ENCODE results near the gene SLC44A2.
A peak's percentile ranks its signal among the peaks of the same experiment; 100 is the strongest.
"Not testable (repeated sequence)": the region's sequence is repeated elsewhere in the genome, so short reads cannot be mapped to it uniquely, and the experiment has no call there.

SLC44A2 gene

DNA sequence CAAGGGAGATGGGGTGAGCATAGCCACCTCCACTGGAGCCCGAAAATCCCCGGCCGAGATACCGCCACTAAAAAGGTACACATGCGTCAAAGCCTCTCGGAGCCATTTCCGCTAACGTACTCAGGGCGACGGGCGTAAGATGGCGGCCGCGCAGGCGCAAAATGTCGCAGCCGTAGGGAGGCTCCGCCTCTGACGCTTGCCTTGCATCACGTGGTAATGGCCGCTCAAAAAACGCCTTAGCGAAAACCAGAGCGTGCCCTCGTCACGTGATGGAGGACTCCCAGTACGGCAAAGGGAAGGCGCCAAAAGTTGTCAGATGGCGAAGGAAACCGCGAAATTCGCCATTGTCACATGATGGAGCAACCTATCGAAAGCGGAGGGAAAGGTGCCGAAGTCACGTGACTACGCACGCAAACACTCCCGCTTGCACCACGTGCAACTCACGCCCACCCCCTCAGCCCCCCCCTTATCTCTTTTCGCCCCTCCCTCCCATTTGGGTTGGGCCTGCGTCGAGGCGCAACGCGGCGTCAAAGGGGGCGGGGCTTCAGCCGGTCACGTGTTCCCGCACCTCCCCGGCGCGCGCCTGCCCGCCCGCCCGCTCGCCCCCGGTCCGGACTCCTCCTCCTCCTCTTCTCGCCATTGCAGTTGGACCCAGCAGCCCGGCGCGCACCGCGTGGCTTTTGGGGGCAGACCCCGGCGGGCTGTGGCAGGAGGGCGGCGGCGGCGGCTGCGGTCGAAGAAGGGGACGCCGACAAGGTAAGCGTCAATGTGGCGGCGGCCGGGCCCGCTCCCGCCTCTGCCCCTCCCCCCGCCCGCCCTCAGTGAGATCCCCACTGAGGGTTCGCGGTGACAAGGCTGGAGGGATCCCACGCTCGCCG lies 28.6 kb downstream of the SLC44A2 start, which contains the start of gene ILF3:
Gene ILF3 (plus strand): TSS at position 615 of the 878 bp plus-strand sequence. CDS start 16,260 bp downstream, outside the sequence.
- Histone ChIP-seq H3K4me1 (ENCODE audit: insufficient read depth, low read length) (peaks cover 3% of the 10 kb centered on the region; the same call in 1 of the 2 replicates), H3K36me3 (ENCODE audit: insufficient read depth, low read length) (peaks cover 12% of the 10 kb centered on the region; the same call in 1 of the 2 replicates), H3K9ac (ENCODE audit: low read depth, low read length) (peak within 1 kb of the TSS; percentile 98), H3K9me3 (ENCODE audit: control insufficient read depth, insufficient read depth, low read length) (no peaks in the 10 kb centered on the region)

DNA sequence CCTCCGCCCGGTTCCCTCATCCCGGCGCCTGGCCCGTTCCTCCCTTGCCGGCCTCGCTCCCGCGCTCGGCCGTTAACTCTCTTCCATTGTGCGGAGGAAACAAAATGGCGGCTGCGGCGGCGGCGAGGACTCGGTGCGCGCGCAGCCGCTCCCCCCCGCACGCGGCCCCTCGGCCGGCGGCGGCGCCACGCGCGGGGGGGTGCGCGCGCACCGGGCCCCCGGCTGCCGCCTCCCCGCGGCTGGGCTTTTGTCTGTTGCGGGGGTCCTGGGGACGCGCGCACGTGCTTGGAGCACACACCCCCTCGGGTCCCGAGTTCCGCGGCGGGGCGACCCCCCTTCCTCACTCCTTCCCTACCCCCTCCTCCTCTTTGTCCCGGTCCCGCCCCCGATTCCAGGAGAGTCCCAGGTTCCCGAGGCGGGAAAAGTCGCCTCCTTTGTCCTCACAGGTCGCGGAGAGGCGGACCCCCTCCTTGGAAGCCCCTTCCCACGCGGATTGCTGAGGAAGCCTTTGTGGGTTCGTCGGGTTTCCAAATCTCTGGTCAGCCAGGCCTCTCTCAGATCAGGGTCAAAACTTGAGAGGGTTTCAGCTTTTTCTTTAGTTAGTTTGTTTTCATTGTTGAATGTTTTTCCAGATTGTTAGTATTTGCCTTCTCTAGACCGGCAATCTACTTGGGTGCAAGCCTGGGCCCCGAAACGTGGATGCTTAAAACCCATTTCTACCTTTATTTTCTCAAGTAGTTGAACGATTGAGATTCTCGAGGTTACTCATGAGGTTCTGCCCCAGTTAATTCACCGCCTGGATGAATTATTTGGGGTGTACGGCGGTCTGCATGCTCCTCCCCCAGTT lies 29.5 kb downstream of the SLC44A2 start:
- H3K9me3 ChIP-seq (ENCODE audit: control insufficient read depth, insufficient read depth, low read length), result no peaks in the 10 kb centered on the region
- H3K4me1 ChIP-seq (ENCODE audit: insufficient read depth, low read length), result peaks cover 3% of the 10 kb centered on the region; the same call in 1 of the 2 replicates
- H3K9ac ChIP-seq (ENCODE audit: low read depth, low read length), result peak overlapping the region; percentile 98
- H3K36me3 ChIP-seq (ENCODE audit: insufficient read depth, low read length), result peaks cover 12% of the 10 kb centered on the region; the same call in 1 of the 2 replicates

DNA sequence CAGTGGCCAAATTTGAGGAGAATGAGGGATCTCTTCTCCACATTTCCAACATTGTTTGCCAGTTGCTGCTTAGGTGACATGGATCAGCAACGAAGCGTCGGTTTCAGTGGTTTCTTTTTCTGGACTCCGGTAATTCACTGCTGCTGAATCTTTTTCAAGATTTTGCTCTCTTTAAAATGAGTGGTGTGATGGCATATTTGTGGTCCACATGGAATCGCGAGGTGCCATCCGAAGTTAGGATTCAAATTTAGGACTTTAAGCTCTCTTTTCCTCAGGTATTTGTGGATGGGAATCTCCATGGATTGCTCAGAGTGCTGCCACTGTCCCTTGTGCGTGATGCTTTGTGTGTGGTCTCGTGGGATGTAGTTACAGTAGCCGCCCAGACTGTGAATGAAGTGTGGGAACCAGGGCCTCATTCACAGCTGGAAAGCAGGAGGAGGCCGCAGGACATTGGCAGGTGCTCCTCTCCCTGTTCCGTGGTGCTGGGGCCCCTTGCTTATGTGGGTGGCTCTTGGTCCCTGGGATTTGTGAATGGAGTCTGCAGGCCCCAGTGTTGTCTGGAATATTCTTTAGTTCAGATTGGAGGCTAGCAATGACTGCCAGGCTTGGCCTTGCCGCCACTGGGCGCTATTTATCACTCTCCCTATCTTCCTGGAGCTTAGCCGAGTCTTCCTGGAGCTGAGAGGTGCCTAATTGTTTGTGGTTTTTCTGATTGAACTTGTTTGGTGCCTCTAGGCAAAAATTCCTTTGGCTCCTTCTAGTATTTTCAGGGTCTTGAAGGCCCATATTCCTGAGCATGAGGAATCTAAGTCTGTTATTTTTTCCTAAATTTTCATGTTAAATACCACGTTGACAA lies 30.3 kb downstream of the SLC44A2 start:
- peak overlapping the region; percentile 98 for H3K9ac ChIP-seq (ENCODE audit: low read depth, low read length)
- H3K9me3 ChIP-seq (ENCODE audit: control insufficient read depth, insufficient read depth, low read length), result no peaks in the 10 kb centered on the region
- peaks cover 17% of the 10 kb centered on the region for H3K36me3 ChIP-seq (ENCODE audit: insufficient read depth, low read length)
- peaks cover 3% of the 10 kb centered on the region; the same call in 1 of the 2 replicates for H3K4me1 ChIP-seq (ENCODE audit: insufficient read depth, low read length)

DNA sequence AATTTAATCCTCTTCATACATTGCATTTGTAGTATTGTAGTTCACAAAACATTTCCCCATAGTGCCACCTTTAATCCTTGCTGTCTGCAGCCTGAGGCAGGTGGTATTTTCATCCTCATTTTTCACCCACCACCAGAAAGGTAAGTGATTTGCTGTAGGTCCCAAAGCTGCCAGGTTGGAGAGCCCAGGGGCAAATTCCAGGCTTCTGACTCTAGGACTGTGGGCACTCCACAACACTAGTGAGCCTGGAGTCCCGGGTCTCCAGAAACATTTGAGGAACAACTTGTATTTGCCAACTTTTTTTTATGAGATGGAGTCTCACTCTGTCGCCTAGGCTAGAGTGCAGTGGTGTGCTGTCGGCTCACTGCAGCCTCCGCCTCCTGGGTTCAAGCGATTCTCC lies 35.0 kb downstream of the SLC44A2 start:
- Histone ChIP-seq H3K36me3 (ENCODE audit: insufficient read depth, low read length) (peaks cover 14% of the 10 kb centered on the region), H3K4me1 (ENCODE audit: insufficient read depth, low read length) (peaks cover 3% of the 10 kb centered on the region; the same call in 1 of the 2 replicates), H3K9ac (ENCODE audit: low read depth, low read length) (no peak overlapping the region), H3K9me3 (ENCODE audit: control insufficient read depth, insufficient read depth, low read length) (no peaks in the 10 kb centered on the region)

DNA sequence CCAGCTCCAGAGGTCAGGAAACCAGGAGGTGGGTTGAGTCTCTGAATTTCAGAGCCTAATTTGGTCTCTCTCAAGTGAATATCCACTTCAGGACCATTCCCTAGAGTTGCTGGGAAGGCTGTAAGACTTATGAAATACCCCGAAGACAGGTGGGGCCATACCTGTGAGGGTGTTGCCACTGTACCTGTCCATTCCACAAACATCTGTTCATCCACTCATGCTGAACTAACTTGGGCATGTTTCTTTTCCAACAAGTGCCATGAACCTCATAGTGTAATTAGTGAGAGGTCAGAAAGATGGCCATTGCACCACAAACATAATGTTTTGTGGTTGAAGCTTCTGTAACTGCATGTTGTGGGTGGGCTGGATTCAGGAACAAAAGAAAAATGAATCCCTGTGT lies 36.6 kb downstream of the SLC44A2 start:
- peaks cover 11% of the 10 kb centered on the region for H3K36me3 ChIP-seq (ENCODE audit: insufficient read depth, low read length)
- H3K9ac ChIP-seq (ENCODE audit: low read depth, low read length), result no peak overlapping the region
- H3K4me1 ChIP-seq (ENCODE audit: insufficient read depth, low read length), result 0 out of 2 replicates have a peak, but pooled peaks cover 3% of the 10 kb centered on the region
- no peaks in the 10 kb centered on the region for H3K9me3 ChIP-seq (ENCODE audit: control insufficient read depth, insufficient read depth, low read length)

DNA sequence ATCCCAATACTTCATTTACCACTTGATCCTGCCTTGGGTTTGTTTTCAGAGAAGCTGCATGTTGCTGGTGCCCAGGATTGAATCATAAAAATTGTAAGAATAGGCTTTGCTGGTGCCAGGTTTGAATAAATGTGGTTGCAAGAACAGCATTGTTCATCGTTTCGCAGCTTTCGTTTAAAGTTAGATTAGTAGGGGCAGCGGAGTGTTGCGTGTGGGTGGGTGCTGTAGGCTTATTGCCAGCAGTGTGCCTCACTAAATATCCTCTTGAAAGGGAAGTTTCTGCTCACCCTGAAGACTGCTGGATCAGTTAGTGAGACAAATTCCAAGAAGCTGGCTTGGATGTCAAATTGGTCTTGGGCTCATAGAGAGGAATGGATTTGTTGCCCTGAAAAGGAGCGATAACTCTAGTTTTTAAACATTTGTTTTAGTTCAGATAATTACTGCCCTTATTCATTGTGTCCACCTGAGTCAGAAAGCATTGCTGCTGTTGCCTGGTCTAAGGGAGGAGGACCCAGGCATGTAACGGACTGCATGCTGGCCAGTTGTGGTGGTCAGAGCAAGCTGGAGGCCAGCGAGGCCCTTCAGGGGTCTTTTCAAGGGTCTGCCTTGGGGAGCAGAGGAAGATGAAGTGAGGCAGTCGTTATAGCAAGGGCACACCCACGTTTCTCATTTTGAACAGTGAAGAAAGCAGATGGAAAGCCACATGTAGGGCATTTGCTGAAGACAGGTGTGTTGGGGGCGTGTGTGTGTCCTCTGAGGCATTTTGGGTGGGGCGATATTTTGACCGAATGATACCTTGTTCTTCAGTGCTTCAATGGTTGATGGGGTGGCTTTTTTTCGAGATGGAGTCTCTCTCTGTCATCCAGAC lies 37.3 kb downstream of the SLC44A2 start:
- Histone ChIP-seq H3K9ac (ENCODE audit: low read depth, low read length) (no peak overlapping the region), H3K9me3 (ENCODE audit: control insufficient read depth, insufficient read depth, low read length) (no peaks in the 10 kb centered on the region), H3K36me3 (ENCODE audit: insufficient read depth, low read length) (peaks cover 8% of the 10 kb centered on the region), H3K4me1 (ENCODE audit: insufficient read depth, low read length) (0 out of 2 replicates have a peak, but pooled peaks cover 3% of the 10 kb centered on the region)

DNA sequence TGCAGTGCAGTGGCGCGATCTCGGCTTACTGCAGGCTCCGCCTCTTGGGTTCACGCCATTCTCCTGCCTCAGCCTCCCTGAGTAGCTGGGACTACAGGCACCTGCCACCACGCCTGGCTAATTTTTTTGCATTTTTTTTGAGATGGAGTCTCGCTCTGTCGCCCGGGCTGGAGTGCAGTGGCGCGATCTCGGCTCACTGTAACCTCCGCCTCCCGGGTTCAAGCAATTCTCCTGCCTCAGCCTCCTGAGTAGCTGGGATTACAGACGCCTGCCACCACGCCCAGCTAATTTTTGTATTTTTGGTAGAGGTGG lies 37.9 kb downstream of the SLC44A2 start:
- not testable (repeated sequence) for H3K9me3 ChIP-seq (ENCODE audit: control insufficient read depth, insufficient read depth, low read length); H3K4me1 ChIP-seq (ENCODE audit: insufficient read depth, low read length); H3K36me3 ChIP-seq (ENCODE audit: insufficient read depth, low read length); H3K9ac ChIP-seq (ENCODE audit: low read depth, low read length)

DNA sequence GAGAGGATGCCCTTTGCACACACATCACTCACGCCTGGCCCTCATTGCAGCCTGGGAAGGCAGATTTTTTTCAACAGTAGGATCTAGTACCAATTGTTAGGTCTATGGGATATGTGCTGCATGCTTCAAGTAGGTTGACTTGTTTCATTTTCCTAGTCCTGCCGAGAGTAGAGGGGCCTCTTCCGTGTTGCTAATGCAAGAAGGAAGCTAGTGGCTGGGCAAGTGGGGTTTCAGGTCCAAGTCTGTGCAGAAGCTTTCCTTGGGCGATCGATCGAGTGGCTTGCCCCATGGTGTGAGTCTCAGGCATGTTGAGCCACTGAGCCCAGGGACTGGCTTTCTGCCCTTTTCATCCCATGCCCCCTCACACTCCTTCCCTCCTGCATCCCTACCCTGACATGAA lies 42.5 kb downstream of the SLC44A2 start:
- no peak overlapping the region for H3K9ac ChIP-seq (ENCODE audit: low read depth, low read length)
- H3K4me1 ChIP-seq (ENCODE audit: insufficient read depth, low read length), result no peaks in the 10 kb centered on the region
- H3K36me3 ChIP-seq (ENCODE audit: insufficient read depth, low read length), result peaks cover 23% of the 10 kb centered on the region

DNA sequence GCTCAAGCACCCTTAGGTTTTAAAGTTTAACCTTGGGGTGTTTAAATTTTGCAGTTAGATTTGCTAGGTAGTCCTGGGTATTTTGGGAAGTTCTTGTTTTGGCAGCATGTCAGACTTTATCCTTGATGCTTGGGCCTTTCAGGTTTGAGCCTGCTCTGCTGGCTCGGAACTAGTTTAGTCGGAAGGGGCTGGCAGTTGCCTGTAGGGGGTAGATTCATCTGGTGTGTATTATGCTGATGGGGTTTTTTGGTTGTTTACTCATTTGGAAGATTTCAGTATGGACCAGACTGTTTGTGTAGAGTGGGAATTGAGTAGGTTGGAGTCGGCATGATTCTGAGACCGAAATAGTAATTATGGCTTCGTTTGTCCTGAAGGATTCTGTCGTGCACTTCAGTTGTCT lies 43.9 kb downstream of the SLC44A2 start:
- no peaks in the 10 kb centered on the region for H3K9me3 ChIP-seq (ENCODE audit: control insufficient read depth, insufficient read depth, low read length)
- no peak overlapping the region for H3K9ac ChIP-seq (ENCODE audit: low read depth, low read length)
- peaks cover 31% of the 10 kb centered on the region for H3K36me3 ChIP-seq (ENCODE audit: insufficient read depth, low read length)
- no peaks in the 10 kb centered on the region for H3K4me1 ChIP-seq (ENCODE audit: insufficient read depth, low read length)

More for the DNA sequence above, 42.5 kb downstream of the SLC44A2 start:
- no peaks in the 10 kb centered on the region for H3K9me3 ChIP-seq (ENCODE audit: control insufficient read depth, insufficient read depth, low read length)

DNA sequence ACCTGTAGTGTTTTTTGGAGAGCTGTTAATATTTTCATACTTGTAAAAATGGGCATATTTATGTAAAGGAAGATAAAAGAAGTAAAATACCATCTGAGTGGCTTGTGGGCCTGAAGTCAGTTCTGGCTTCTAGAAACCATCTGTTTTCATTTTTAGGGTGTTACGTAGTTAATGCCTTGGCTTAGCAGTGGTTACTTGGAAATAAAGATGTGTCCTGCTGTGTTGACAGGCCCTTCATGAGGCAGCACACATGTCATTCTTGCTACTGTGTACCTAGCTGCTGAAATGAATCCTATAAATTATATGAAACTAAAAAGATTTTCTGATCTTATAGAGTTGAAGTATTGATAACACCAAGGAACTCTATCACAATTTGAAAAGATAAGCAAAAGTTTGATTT lies 44.8 kb downstream of the SLC44A2 start:
- Histone ChIP-seq H3K9me3 (ENCODE audit: control insufficient read depth, insufficient read depth, low read length) (no peaks in the 10 kb centered on the region), H3K36me3 (ENCODE audit: insufficient read depth, low read length) (peaks cover 35% of the 10 kb centered on the region)

DNA sequence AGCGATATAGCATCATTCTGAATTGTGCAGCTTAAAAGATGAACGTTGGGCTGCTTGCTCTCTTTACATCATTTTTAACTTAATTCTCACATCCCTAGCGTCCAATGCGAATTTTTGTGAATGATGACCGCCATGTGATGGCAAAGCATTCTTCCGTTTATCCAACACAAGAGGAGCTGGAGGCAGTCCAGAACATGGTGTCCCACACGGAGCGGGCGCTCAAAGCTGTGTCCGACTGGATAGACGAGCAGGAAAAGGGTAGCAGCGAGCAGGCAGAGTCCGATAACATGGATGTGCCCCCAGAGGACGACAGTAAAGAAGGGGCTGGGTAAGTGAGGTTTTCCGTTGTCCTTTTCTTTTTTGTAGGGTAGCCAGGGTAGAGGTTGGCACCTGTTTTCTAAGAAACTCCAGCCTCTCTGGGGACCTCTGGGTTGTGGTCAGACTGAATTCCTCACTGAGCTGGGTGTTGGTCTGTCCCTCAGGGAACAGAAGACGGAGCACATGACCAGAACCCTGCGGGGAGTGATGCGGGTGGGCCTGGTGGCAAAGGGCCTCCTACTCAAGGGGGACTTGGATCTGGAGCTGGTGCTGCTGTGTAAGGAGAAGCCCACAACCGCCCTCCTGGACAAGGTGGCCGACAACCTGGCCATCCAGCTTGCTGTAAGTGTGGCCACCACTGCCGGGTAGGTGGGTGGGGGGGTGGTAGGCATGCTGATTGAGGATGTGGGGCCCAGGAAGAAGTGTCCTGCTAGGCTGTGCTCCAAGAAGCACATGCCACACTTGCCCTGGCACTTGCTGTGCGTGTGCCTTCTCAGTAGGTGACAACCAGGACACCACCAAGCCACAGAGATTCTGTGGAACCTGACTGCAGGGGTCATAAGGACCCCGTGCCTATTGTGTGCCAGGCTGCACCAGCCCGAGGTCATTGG lies 45.8 kb downstream of the SLC44A2 start:
- Histone ChIP-seq H3K4me1 (ENCODE audit: insufficient read depth, low read length) (no peaks in the 10 kb centered on the region), H3K9ac (ENCODE audit: low read depth, low read length) (no peak overlapping the region), H3K36me3 (ENCODE audit: insufficient read depth, low read length) (peaks cover 42% of the 10 kb centered on the region), H3K9me3 (ENCODE audit: control insufficient read depth, insufficient read depth, low read length) (no peaks in the 10 kb centered on the region)

More for the DNA sequence above, 44.8 kb downstream of the SLC44A2 start:
- Histone ChIP-seq H3K9ac (ENCODE audit: low read depth, low read length) (no peak overlapping the region), H3K4me1 (ENCODE audit: insufficient read depth, low read length) (no peaks in the 10 kb centered on the region)

DNA sequence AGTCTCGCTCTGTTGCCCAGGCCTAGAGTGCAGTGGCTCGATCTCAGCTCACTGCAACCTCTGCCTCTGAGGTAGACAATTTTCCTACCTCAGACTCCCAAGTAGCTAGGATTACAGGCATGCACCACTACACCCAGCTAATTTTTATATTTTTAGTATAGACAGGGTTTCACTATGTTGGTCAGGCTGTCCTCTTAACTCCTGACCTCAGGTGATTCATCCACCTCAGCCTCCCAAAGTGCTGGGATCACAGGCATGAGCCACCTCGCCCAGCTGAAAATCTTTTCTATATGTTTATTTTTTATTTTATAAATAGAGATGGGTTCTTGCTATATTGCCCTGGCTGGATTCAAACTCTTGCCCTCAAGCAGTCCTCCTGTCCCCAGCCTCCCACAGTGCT lies 46.6 kb downstream of the SLC44A2 start:
- H3K9me3 ChIP-seq (ENCODE audit: control insufficient read depth, insufficient read depth, low read length); H3K9ac ChIP-seq (ENCODE audit: low read depth, low read length); H3K4me1 ChIP-seq (ENCODE audit: insufficient read depth, low read length): not testable (repeated sequence)
- H3K36me3 ChIP-seq (ENCODE audit: insufficient read depth, low read length), result peaks cover 45% of the 10 kb centered on the region
